OCI-LY1 (cell line): ENCODE measurements around the gene CFAP157.

Source experiments
- H2AFZ ChIP-seq: fragments of 200-600 bp; sonication (generic), shearing (Covaris generic); 2 replicates; pipeline ENCODE4 v1.6.0; 2014; ENCODE audit warnings: antibody characterized with exemption, mild to moderate bottlenecking, low read length
- H3F3A ChIP-seq: fragments of 200-600 bp; sonication (generic), shearing (Covaris generic); 2 replicates; pipeline ENCODE4 v1.6.0; 2014; ENCODE audit warnings: mild to moderate bottlenecking, antibody characterized with exemption, low read length, moderate library complexity; ENCODE audit not compliant: insufficient read depth
- H3K27ac ChIP-seq: fragments of 200-600 bp; sonication (generic); 2 replicates; pipeline ENCODE4 v1.5.1; 2014; ENCODE audit warnings: low read length, mixed run types, mild to moderate bottlenecking, low read depth; ENCODE audit not compliant: poor library complexity, severe bottlenecking
- H3K27me3 ChIP-seq: fragments of 200-600 bp; sonication (generic); 2 replicates; pipeline ENCODE4 v1.6.0; 2014; ENCODE audit warnings: antibody characterized with exemption, mild to moderate bottlenecking, low read length, moderate library complexity; ENCODE audit not compliant: insufficient read depth
- H3K36me3 ChIP-seq: fragments of 200-600 bp; sonication (generic); 2 replicates; pipeline ENCODE4 v1.6.1; 2014; ENCODE audit warnings: mild to moderate bottlenecking, antibody characterized with exemption, low read length, moderate library complexity, mixed read lengths; ENCODE audit not compliant: insufficient read depth
- H3K4me1 ChIP-seq: fragments of 200-600 bp; sonication (generic); 2 replicates; pipeline ENCODE4 v1.5.1; 2014; ENCODE audit warnings: mild to moderate bottlenecking, low read length, moderate library complexity; ENCODE audit not compliant: insufficient read depth, severe bottlenecking
- H3K4me2 ChIP-seq: fragments of 200-600 bp; sonication (generic), shearing (Covaris generic); 2 replicates; pipeline ENCODE4 v1.6.1; 2014; ENCODE audit warnings: low read length
- H3K4me3 ChIP-seq: fragments of 200-600 bp; sonication (generic); 2 replicates; pipeline ENCODE4 v1.5.1; 2014; ENCODE audit warnings: low read length, low read depth, mild to moderate bottlenecking, mixed read lengths; ENCODE audit not compliant: poor library complexity, severe bottlenecking
- H3K79me2 ChIP-seq: fragments of 200-600 bp; shearing (Covaris generic); 2 replicates; pipeline ENCODE4 v1.6.1; 2016; ENCODE audit warnings: mixed run types, low read length, mixed read lengths; ENCODE audit not compliant: insufficient read depth
- H3K9ac ChIP-seq: fragments of 200-600 bp; sonication (generic), shearing (Covaris generic); 2 replicates; pipeline ENCODE4 v1.6.1; 2014; ENCODE audit warnings: mild to moderate bottlenecking, low read length, mixed read lengths
- H3K9me2 ChIP-seq: fragments of 200-600 bp; sonication (generic), shearing (Covaris generic); 2 replicates; pipeline ENCODE4 v1.6.1; 2014; ENCODE audit warnings: low read depth, mild to moderate bottlenecking, low read length, mixed read lengths
- H3K9me3 ChIP-seq: fragments of 200-600 bp; shearing (Covaris generic); 2 replicates; pipeline ENCODE4 v1.6.1; 2014; ENCODE audit warnings: low read length, mixed read lengths
- H4K20me1 ChIP-seq: fragments of 200-600 bp; sonication (generic), shearing (Covaris generic); 2 replicates; pipeline ENCODE4 v1.6.0; 2016; ENCODE audit warnings: mild to moderate bottlenecking, low read length; ENCODE audit not compliant: insufficient read depth
- CTCF ChIP-seq: fragments of 200-600 bp; sonication (generic), shearing (Covaris generic); IDR thresholded peaks from 2 replicates; pipeline ENCODE4 v1.5.1; 2017; ENCODE audit warnings: mild to moderate bottlenecking, antibody characterized with exemption, low read length, moderate library complexity, mixed read lengths
- EZH2 ChIP-seq: fragments of 200-600 bp; sonication (generic), shearing (Covaris generic); IDR thresholded peaks from 2 replicates; pipeline ENCODE4 v1.8.0; 2017; ENCODE audit warnings: borderline replicate concordance, mixed run types, mild to moderate bottlenecking, antibody characterized with exemption, low read length, moderate library complexity, mixed read lengths

The CFAP157 gene

GRCh38 chr9:127711226-127711701 lies 4.5 kb downstream of the CFAP157 start:
- Histone ChIP-seq H3K4me1 (peaks cover 4% of the 10 kb centered on the region), H4K20me1 (no peaks in the 10 kb centered on the region), H3K9me3 (no peaks in the 10 kb centered on the region), H2AFZ (no peak overlapping the region), H3K27me3 (no peaks in the 10 kb centered on the region), H3K79me2 (no peaks in the 10 kb centered on the region), H3K9me2 (no peaks in the 10 kb centered on the region), H3K4me3 (no peak overlapping the region), H3K36me3 (no peaks in the 10 kb centered on the region), H3K9ac (no peak overlapping the region), H3F3A (no peaks in the 10 kb centered on the region), H3K4me2 (no peak overlapping the region), H3K27ac (no peak overlapping the region)
- TF ChIP-seq EZH2 (no peak), CTCF (no peak)

- no peaks in the 10 kb centered on the region for H3K79me2 ChIP-seq
- H3K4me1 ChIP-seq = peaks cover 5% of the 10 kb centered on the region
- no peaks in the 10 kb centered on the region for H3K9me2 ChIP-seq
- H3K4me3 ChIP-seq = no peak overlapping the region
- no peak overlapping the region for H2AFZ ChIP-seq
- H4K20me1 ChIP-seq = no peaks in the 10 kb centered on the region
- no peaks in the 10 kb centered on the region for H3F3A ChIP-seq
- no peaks in the 10 kb centered on the region for H3K27me3 ChIP-seq
- H3K27ac ChIP-seq = no peak overlapping the region
- no peaks in the 10 kb centered on the region for H3K9me3 ChIP-seq
- TF ChIP-seq CTCF (no peak), EZH2 (no peak)
- no peaks in the 10 kb centered on the region for H3K36me3 ChIP-seq
- H3K4me2 ChIP-seq = no peak overlapping the region
- no peak overlapping the region for H3K9ac ChIP-seq
Measured at GRCh38 chr9:127711831-127712274, 5.1 kb downstream of the CFAP157 start.

GRCh38 chr9:127712371-127712770 lies 5.6 kb downstream of the CFAP157 start:
- Histone ChIP-seq H3K4me1 (peaks cover 5% of the 10 kb centered on the region), H4K20me1 (no peaks in the 10 kb centered on the region), H3K79me2 (no peaks in the 10 kb centered on the region), H3K9me3 (no peaks in the 10 kb centered on the region), H3K27ac (no peak overlapping the region), H3K4me3 (no peak overlapping the region), H3F3A (no peaks in the 10 kb centered on the region), H2AFZ (no peak overlapping the region), H3K4me2 (no peak overlapping the region), H3K9me2 (no peaks in the 10 kb centered on the region), H3K9ac (no peak overlapping the region), H3K27me3 (no peaks in the 10 kb centered on the region), H3K36me3 (no peaks in the 10 kb centered on the region)
- no peak for TF ChIP-seq EZH2
- TF ChIP-seq CTCF = no peak
